Esophagus squamous epithelium (tissue), 4 donors: ENCODE measurements around the gene ANKS1B.

ENCODE experiments used
- POLR2A ChIP-seq, 4 donors: fragments of 450-650 bp; IDR thresholded peaks; one replicate each; pipeline ENCODE4 v1.6.1; 2017; ENCODE audit warnings: antibody characterized with exemption in 4 of 4, mild to moderate bottlenecking in 4 of 4, moderate library complexity in 3 of 4
- TF ChIP-seq, protein P1 (sequence below), 6 experiments: fragments of 450-650 bp in 4 of 6; fragments of 200-600 bp in 2 of 6; sonication (generic) in 2 of 6; IDR thresholded peaks; one replicate each; pipeline ENCODE4 v1.5.1; 2016 to 2019; ENCODE audit warnings: antibody characterized with exemption in 6 of 6, mild to moderate bottlenecking in 4 of 6, moderate library complexity in 4 of 6

DNA sequence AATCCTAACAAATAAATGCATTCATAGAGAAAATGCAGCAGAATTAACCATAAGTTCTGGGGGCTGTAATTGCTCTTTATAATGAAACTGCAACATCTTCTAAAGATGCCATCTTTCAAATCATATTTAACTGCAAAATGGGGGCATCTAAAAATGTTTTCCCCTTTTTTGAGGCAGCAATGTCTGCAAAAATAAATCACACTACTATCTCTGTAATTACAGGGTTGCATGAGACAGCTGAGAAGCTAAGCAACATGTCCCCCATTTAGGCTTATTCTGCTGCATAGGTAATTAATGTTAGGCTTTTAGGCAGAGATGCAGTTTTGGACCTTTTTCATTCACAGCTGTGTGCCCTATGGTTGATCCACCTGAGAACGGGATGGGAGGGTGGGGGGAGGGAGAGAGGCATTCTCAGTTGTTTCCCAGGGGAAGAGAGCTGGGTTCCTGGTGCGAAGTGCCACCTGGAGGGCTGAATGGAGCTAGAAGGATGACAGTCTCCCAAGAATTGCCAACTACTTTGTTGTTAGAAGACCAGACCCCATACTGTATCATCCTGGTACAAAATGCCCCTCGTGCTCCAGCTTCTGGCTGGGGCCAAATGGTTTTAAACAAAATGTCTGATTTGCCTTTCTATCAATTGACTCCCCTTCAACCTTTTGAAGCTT is 1185.5 kb downstream of the ANKS1B start:
- TF ChIP-seq, protein P1, sequence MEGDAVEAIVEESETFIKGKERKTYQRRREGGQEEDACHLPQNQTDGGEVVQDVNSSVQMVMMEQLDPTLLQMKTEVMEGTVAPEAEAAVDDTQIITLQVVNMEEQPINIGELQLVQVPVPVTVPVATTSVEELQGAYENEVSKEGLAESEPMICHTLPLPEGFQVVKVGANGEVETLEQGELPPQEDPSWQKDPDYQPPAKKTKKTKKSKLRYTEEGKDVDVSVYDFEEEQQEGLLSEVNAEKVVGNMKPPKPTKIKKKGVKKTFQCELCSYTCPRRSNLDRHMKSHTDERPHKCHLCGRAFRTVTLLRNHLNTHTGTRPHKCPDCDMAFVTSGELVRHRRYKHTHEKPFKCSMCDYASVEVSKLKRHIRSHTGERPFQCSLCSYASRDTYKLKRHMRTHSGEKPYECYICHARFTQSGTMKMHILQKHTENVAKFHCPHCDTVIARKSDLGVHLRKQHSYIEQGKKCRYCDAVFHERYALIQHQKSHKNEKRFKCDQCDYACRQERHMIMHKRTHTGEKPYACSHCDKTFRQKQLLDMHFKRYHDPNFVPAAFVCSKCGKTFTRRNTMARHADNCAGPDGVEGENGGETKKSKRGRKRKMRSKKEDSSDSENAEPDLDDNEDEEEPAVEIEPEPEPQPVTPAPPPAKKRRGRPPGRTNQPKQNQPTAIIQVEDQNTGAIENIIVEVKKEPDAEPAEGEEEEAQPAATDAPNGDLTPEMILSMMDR (IDR thresholded peaks at IDR 0.05): no peak
- no peak for TF ChIP-seq POLR2A (IDR thresholded peaks at IDR 0.05)
